NCI-H524 treated with DMSO at 0.1 percent for 48 hours (cell line): ENCODE data around the gene PSTK.

Source experiments
- DNase-seq: peaks from one replicate; lab custom pipeline; 2025; lab: John Stamatoyannopoulos, UW

The PSTK gene

GRCh38 chr10:122992031-122992585, 11.9 kb downstream of the PSTK start:
- no peak for DNase-seq

GRCh38 chr10:122993797-122994336, 13.7 kb downstream of the PSTK start:
- no peak for DNase-seq

- peak; percentile 7 for DNase-seq
Observed at GRCh38 chr10:122995936-122996335, 15.7 kb downstream of the PSTK start.

GRCh38 chr10:122997864-122998263, 17.7 kb downstream of the PSTK start:
- DNase-seq = no peak

GRCh38 chr10:122998360-122998917, 18.2 kb downstream of the PSTK start:
- DNase-seq = no peak

- no peak for DNase-seq
Observed at GRCh38 chr10:122998934-122999333, 18.7 kb downstream of the PSTK start.

GRCh38 chr10:122999347-122999746, 19.1 kb downstream of the PSTK start:
- DNase-seq = no peak

- DNase-seq = no peak
Observed at GRCh38 chr10:123000155-123000554, 20.0 kb downstream of the PSTK start.

GRCh38 chr10:123001370-123001769, 21.2 kb downstream of the PSTK start:
- no peak for DNase-seq

- DNase-seq = no peak
Observed at GRCh38 chr10:123004298-123004697, 24.1 kb downstream of the PSTK start.

- DNase-seq = peak; percentile 1
Observed at GRCh38 chr10:123007558-123008354, 27.6 kb downstream of the PSTK start.

GRCh38 chr10:123008355-123009104, 28.3 kb downstream of the PSTK start, which contains the start of the genes ACADSB and IKZF5:
ACADSB (plus strand) TSS chr10:123009006; CDS start chr10:123009030, 24 bp downstream.
IKZF5 (minus strand) TSS chr10:123008795; CDS start chr10:122998625, 10,170 bp downstream.
- peak; percentile 18 for DNase-seq

GRCh38 chr10:123009105-123009820, 29.1 kb downstream of the PSTK start:
- DNase-seq = no peak

- no peak for DNase-seq
Observed at GRCh38 chr10:123011987-123012386, 31.8 kb downstream of the PSTK start.

- DNase-seq = no peak
Observed at GRCh38 chr10:123013456-123014419, 33.5 kb downstream of the PSTK start.

GRCh38 chr10:123014772-123015171, 34.6 kb downstream of the PSTK start:
- no peak for DNase-seq

- DNase-seq = no peak
Observed at GRCh38 chr10:123016228-123016627, 36.0 kb downstream of the PSTK start.

GRCh38 chr10:123017421-123018165, 37.4 kb downstream of the PSTK start:
- DNase-seq = no peak

- DNase-seq = no peak
Observed at GRCh38 chr10:123018531-123018930, 38.3 kb downstream of the PSTK start.

GRCh38 chr10:123019264-123019663, 39.1 kb downstream of the PSTK start:
- no peak for DNase-seq
